ENCODE data around the gene PSMB5. TPM values are rescaled to one million over a fixed set of nuclear protein-coding genes. Genes with fewer than 3 reads are reported as not detected.

The PSMB5 gene
- total and polyA plus RNA-seq, 2 of the 13 experiments (the other 11 are each of a cell fraction or from before 2014, with no cell fraction given) = 705 to 871 TPM

- TF ChIP-seq, protein P1, sequence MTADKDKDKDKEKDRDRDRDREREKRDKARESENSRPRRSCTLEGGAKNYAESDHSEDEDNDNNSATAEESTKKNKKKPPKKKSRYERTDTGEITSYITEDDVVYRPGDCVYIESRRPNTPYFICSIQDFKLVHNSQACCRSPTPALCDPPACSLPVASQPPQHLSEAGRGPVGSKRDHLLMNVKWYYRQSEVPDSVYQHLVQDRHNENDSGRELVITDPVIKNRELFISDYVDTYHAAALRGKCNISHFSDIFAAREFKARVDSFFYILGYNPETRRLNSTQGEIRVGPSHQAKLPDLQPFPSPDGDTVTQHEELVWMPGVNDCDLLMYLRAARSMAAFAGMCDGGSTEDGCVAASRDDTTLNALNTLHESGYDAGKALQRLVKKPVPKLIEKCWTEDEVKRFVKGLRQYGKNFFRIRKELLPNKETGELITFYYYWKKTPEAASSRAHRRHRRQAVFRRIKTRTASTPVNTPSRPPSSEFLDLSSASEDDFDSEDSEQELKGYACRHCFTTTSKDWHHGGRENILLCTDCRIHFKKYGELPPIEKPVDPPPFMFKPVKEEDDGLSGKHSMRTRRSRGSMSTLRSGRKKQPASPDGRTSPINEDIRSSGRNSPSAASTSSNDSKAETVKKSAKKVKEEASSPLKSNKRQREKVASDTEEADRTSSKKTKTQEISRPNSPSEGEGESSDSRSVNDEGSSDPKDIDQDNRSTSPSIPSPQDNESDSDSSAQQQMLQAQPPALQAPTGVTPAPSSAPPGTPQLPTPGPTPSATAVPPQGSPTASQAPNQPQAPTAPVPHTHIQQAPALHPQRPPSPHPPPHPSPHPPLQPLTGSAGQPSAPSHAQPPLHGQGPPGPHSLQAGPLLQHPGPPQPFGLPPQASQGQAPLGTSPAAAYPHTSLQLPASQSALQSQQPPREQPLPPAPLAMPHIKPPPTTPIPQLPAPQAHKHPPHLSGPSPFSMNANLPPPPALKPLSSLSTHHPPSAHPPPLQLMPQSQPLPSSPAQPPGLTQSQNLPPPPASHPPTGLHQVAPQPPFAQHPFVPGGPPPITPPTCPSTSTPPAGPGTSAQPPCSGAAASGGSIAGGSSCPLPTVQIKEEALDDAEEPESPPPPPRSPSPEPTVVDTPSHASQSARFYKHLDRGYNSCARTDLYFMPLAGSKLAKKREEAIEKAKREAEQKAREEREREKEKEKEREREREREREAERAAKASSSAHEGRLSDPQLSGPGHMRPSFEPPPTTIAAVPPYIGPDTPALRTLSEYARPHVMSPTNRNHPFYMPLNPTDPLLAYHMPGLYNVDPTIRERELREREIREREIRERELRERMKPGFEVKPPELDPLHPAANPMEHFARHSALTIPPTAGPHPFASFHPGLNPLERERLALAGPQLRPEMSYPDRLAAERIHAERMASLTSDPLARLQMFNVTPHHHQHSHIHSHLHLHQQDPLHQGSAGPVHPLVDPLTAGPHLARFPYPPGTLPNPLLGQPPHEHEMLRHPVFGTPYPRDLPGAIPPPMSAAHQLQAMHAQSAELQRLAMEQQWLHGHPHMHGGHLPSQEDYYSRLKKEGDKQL (CRISPR knock-in tag; IDR thresholded peaks at IDR 0.05; ENCODE audit: low read depth) = peak; percentile 79
- TF ChIP-seq ZNF550 (CRISPR knock-in tag; IDR thresholded peaks at IDR 0.05; ENCODE audit: borderline replicate concordance) (peak; percentile 94; the same call in 1 of the 2 replicates), BCL6 (CRISPR knock-in tag; IDR thresholded peaks at IDR 0.05) (no peak; the same call in 1 of the 2 replicates), ZNF484 (CRISPR knock-in tag; IDR thresholded peaks at IDR 0.05; ENCODE audit: borderline replicate concordance, low read depth) (no peak; the same call in 1 of the 2 replicates), ZNF430 (CRISPR knock-in tag; IDR thresholded peaks at IDR 0.05) (no peak), HMGA1 (CRISPR knock-in tag; conservative IDR thresholded peaks at IDR 0.05) (no peak), CENPX (CRISPR knock-in tag; IDR thresholded peaks at IDR 0.05) (no peak), ZNF276 (CRISPR knock-in tag; IDR thresholded peaks at IDR 0.05; ENCODE audit: low read depth) (peak; percentile 93), IKZF1 (IDR thresholded peaks at IDR 0.05) (no peak), CEBPB (IDR thresholded peaks at IDR 0.05; ENCODE audit: borderline replicate concordance, low read depth, low read length) (no peak), MYNN (CRISPR knock-in tag; IDR thresholded peaks at IDR 0.05; ENCODE audit: low read depth) (peak; percentile 70), MYC (CRISPR knock-in tag; IDR thresholded peaks at IDR 0.05; ENCODE audit: borderline replicate concordance) (no peak), AKNA (CRISPR knock-in tag; IDR thresholded peaks at IDR 0.05; ENCODE audit: borderline replicate concordance) (no peak), ZNF143 (CRISPR knock-in tag; IDR thresholded peaks at IDR 0.05) (no peak), IKZF4 (CRISPR knock-in tag; IDR thresholded peaks at IDR 0.05; ENCODE audit: borderline replicate concordance, low read depth, not compliant biosample characterization) (peak; percentile 96), PHB2 (IDR thresholded peaks at IDR 0.05; ENCODE audit: partially characterized antibody) (no peak)
These were observed 52.0 kb downstream of the PSMB5 start, which contains the start of gene AJUBA (continued) for GRCh38 chr14:22982477-22983245.
